HG03039 (cell line): ENCODE measurements around the gene TNS2.
A peak's percentile ranks its signal among the peaks of the same experiment; 100 is the strongest.

Source experiments
- ATAC-seq: cut with Tn5 transposase; IDR thresholded peaks from one replicate; pipeline ENCODE4 v1.9.1; 2021; ENCODE audit warnings: mild to moderate bottlenecking, moderate library complexity; ENCODE audit not compliant: unreplicated experiment

Gene TNS2

DNA sequence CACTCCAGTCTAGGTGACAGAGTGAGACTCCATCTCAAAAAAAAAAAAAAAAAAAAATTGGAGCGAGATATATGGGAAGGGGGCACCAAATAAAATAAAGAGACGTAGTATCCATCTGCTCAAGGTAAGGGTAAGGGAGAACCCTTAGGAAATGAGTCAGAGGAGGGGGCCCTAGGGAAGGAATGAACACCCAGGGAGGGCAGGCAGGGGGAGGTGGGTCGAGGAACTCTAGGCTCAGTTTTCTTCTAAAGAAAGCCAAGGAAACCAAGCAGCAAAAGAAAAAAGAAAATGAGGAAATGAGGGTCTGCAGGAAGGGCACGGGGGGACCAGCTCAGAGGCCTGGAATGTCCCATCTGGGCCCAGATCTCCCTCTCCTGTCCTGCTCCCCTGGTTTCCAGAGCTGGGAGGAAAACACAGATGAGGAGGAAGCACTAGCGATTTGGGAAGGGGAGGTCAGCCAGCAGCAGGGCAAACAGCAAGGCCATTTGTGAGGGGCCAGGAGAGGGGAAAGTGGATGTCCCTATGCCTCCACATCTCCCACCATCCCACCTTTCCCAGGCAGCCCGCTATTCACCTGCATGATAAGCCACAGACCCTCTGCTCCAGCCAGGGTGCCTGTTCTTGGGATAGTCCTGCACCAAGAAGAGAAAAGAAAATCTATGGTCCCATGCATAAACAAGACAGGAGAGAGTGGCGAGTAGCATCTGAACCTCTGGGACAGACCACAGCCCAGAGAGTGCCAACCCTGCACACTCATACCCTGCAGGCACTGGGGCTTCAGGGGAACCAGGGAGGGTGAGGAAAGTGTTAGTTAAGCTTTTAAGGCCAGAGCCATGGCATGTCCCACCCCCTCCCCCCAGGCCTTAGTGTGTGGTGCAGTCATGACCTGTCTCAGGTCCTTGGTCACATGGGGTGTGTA, 17.5 kb downstream of the TNS2 start:
- no peak for ATAC-seq

DNA sequence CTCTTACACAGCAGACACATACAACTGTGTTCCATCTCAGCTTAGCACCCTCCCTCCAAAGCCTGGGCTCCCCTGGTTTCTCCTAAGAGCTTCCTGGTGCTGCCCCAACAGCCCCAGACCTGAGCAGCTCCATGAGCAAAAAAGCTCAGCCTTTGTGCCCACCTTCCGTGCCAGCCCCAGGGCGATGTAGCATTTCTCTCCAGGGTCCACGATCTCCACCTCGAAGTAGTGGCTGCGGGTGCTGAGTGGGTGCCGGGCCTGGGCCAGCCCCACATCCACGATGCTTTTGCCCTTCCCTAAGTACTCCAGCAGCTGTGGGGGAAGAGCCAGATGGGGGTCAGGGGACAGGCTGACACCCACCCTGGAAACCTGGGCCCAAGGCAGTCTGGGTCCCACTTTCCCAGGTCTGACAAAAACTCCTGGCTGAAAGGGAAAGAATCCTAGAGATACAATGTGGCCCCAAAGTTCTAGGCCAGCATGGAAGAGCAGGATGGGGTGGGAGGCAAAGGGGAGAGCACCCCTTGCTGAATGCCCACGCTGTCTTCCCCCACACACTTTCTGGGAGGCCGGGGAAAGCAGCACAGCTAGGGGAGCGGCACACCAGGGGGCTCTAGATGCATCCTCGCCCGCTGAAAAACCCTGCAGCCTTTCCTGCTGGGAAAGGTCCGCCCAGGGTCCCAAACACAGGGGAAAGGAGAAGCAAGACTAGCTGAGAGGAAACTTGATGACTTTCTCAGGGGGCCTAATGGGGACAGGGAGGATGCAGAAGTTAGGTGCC, 18.3 kb downstream of the TNS2 start:
- ATAC-seq, result no peak

DNA sequence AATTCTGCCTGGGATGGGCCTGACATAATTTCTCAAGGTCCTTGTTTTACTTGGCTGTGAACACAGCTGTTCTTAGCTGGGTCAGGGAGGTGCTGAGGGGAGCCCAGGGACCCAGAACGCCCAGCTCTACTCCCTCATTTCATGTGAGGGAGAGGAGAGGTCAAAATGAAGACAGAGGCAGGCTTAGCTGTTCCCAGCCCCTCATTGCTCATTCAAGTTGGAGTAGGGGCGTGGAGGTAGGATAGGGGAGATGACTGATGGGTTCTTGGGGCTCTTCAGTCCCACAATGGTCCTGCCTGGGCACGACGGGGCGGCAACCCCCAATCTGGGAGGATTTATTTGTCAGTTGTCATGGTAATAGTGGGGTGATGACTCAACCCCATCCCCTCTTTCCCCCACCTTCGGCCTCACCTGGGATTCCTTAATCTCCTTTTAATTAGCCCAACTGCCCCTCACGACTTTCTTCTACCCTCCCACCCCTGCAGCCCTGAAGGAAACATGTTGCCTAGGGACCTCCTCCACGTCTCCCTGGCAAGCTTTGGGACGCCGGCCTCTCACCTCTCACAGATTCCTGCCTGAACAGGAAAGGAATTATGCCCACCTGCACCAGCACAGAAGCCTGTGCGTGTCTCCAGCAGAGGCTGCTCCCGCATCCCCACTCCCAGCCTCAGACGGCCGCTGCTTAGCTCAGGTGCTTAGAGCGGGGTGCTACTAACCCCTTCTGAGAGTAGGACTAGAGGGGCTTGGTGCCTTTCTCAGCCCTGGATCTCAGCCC, 19.1 kb downstream of the TNS2 start:
- ATAC-seq, result no peak

DNA sequence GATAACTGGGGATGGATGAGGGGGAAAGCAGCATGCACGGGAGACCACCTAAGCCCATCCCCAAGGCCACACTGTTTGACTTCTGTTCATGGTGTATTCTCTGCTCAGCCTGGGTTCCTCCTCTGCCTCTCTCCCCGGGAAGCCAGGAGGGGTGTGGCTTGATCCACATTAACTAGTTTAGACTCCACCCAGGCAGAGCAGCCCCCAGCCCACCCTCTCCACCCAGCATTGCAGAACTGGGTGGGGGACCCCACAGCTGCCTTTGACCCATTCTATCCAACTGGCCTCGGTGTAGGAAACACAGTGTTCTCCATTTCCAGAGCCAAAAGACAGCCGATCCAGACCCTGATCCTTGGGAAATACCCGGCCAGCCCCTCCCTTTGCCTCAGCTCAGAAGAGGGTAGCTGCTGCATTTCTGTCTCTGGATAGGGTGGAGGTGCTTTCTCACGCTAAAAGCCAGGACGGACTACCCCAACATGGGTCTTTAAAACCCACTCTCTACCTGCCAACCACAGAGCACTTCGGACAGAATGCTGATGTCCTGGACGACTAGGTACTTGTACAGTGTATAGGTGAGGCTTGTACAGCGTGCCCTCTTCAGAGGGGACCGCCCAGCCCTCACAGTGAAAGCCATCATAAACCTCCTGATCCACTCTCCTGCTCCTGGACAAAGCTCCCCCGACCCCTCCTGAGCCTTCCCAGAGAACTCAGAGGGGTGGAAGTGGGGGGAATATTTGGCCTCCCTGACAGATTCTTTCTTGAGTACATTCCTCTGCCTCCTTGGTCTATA, 20.0 kb downstream of the TNS2 start:
- no peak for ATAC-seq

DNA sequence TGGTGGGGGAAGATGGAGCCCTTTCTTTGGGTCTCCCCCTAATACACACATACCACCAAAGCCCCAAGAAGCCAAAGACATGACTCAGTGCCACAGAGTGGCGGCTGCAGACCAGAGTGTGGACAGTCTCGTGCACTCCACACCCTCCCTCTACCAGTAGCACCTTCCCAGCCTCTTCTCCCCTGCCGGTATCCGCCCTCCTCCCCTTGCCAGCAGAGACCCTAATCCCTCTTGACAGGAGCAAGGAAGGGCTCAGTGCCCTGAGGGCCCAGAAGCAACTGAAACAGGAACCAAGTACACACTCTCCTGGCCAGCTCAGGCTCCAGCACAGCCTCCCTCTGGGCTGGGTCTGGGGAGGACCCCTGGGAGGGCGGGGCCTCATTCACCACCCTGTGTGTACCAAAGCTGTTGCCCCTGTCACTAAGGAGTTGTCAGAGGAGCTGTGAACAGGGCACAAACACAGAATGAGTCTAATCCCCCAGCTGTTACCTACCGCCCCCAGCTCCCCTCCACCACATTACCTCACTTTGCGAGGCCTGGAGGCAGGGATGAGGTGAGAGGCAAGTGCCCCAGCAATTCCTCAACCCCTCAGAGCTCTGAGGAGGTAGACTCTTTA, 21.1 kb downstream of the TNS2 start:
- ATAC-seq, result no peak

DNA sequence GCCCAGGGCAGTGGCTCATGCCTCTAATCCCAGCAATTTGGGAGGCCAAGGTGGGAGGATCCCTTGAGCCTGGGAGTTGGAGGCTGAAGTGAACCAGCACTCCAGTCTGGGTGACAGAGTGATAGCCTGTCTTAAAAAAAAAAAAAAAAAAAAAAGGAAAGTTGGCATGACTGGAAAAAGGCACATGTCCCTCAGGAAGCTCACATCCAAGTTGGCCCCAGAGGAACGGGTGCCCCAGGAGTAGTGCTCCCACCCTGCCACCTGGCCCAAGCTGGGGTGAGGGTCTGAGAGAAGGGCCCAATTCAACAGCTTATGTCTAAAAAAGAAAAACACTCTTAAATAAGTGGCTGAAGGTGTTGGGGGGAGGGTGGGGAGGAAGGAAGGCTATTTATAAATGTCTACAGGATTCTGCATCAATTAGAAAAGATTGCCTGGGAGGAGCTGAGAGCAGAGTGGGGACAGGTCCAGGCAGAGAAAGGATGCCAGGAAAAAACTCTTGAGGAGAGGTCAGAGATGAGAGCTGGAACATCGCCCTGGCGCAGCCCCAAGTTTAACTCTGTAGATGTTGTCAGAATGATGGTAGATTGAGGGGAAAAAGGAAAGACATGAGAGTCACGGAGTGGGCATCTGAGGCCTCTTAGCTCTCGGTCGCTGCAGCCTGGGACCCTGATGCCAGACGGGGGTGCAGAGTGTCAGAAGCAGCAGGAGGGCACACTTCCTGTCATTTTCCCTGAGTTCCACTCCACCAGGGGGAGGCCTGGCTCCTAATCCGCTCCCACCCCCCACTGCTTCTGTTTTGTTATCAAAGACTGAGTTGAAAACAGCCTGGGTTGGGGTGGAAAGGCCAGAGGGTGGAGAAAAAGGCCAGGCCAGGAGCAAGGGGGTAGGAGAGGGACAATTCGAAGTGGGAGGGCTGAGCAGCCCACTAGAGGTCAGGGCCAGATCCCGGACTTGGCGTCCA, 22.0 kb downstream of the TNS2 start:
- ATAC-seq, result no peak

DNA sequence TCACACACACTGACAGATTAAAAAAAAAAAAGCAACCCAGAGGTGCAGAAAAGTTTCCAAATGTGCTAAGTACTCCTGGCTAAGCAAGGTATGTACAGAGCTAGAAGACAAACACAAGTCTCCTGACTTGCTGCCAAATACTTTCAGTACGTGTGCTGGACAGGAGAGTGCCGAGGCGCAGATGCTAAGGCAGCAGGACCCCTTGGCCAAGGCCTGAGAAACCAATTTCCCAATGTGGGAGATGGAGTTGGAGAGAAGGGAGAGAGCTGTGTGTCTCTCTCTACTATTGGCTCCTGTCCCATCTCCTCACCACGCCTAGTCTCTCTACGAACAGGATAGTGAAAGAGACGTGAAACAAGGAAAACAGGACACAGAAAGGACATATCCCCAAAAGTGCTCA, 24.0 kb downstream of the TNS2 start:
- no peak for ATAC-seq

DNA sequence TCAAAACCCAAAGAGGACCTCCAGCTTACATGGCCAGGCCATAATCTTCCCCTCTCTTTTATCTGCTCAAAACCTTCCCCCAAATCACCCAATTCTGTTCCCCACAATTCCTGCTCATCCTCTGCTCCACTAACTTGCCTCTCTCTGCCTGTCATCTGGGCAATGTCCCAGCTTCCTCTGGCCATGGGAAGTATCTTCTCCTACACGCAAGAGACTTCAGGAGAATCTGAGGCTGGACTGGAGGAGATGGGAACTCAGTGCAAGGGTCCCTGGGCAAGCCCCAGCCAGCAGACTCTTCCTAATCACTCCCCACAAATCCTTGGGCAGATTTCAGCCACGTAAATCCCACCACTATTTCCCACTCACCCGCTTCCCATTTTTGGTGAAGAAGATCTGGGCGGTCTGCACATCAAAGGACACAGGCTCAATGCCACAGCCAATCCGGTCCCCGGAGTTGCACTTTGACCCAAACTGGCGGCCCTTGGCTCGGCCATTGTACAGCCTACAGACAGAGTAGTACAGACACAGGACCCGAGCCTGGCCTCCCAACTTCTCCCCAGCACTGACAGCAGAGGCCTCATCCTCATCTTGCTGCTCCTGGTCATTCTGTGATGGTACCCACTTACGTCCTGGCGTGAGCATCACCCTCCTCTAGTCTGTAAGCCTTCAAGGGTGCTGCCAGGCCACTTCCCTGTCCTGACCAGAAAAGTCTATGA, 24.6 kb downstream of the TNS2 start:
- no peak for ATAC-seq

DNA sequence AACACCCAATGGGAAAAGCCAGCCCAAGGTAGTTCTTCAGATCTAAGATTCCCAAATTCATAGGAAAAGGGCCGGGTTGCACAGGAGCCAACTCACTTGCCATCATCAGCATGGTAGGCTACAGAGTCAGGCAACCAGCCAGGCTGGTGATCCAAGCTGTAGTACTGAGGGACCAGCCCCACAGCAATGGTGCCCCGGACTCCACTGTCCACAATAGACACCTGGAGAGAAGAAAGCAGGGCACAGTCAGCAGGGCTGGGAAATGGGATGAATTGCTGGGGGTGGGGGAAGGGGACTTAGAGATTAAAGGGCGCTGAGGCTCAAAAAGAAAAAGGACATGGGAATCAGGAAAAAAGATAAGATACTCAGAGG, 25.1 kb downstream of the TNS2 start:
- ATAC-seq, result no peak

DNA sequence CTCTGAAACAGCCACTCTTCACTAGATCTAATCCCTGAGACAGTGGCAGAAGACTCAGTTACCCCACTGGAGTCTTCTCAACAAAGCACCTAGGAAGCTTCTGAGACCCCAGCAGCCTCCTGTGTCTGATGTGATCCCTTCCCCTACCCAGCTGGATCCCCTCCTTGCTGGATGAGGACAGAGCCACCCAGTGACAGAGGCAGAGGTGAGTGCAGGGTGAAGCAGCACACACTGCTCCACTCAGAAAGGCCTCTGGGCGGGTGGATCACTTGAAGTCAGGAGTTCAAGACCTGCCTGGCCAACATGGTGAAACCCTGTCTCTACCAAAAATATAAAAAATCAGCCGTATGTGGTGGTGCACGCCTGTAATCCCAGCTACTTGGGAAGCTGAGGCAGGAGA, 26.6 kb downstream of the TNS2 start:
- ATAC-seq, result no peak

DNA sequence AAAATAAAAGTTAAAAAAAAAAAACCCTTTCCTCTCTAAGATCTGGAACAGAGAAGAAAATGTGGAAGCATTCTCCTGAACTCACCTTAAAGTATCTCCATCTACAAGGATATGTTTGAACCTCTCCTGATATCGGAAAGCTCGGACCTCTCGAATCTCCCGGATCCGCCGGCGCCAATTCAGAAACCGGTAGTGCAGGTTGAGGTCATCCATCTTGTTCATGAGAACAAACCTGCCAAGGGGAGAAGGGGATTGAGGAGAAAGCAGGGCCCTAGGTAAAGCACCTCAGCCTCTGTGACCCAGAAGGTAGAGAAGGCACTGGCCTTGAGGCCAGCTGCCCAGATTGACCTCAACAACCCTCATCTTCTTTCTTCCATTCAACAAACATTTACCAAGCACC, 27.2 kb downstream of the TNS2 start:
- ATAC-seq, result no peak

DNA sequence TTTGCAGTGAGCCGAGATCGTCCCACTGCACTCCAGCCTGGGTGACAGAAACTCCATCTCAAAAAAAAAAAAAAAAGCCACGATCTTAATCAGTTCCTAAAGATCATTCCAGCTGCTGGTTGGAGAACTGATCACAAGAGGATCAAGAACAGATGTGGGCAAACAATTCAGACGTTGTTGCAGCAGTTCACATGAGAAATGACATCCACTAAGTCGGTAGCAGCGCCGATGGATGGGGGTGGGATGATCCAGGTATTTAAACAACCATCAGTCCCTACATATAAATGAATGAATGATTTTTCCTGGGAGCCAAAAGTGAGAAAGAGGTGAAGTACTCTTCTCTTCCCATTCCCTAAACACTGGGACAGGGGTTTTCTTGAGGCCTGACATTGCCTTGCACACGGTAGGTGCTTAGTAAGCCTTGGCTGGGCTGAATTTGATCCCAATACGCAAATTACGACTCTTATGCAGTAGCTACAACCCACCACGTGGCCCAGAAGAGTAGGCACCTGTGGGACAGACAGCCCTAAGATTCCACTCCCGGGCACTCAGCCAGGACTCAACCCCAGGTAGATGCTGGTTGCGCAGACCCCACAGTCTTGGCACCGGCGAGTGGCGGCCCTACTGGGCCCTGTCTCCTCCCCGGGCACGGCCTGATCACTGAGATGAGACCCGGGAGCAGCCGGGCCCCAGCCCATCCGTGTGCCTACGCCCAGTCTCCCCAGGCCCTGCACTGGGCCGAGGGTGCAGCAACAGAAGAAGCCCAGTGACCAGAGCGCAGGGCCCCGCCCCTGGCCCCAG, 28.8 kb downstream of the TNS2 start:
- ATAC-seq, result peak; percentile 11

DNA sequence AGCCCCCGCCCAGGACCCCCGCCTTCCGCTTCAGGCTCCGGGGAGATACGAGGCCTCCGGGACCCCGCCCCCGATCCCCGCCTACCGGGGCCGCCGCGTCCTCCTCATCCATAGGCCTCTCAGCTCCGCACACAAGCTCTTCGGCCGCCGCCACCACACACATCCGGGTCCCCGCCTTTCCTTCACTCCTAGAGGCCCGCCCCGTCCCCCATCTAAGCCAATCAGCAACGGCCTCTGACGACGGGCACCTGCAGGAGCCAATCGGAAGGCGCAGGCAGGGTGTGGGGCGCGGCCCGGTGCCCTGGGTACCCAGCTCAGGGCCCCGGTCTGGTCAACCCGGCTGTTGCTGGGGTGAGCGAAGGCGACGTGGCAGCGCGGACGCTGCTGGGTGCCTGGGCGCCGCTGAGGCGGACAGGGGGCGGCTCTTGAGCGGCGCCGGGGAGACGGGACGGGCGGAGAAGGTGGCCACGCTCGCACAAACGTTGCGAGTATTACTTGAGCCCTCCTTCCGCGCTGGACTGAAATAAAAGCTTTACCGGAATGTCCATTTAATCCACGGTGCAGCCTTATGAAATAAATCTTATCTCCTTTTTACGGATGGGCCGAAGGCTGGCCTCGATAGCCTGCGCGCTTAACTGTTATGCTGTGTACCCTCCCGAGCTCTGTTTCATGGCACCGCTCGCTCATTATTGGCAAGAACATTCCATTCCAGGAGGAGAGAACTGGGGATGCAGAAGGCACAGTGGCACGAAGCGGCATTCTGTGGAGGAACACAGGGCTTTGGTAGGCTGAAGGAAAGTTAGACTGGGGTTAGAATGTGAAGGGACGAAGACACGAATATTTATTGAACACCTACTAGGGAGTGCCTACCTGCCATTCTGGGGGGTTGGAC, 29.6 kb downstream of the TNS2 start, which contains the start of gene SPRYD3:
TSS of gene SPRYD3 (minus strand) at position 165 of the 892 bp plus-strand sequence. CDS start at position 108, 57 bp downstream.
- peak; percentile 98 for ATAC-seq

DNA sequence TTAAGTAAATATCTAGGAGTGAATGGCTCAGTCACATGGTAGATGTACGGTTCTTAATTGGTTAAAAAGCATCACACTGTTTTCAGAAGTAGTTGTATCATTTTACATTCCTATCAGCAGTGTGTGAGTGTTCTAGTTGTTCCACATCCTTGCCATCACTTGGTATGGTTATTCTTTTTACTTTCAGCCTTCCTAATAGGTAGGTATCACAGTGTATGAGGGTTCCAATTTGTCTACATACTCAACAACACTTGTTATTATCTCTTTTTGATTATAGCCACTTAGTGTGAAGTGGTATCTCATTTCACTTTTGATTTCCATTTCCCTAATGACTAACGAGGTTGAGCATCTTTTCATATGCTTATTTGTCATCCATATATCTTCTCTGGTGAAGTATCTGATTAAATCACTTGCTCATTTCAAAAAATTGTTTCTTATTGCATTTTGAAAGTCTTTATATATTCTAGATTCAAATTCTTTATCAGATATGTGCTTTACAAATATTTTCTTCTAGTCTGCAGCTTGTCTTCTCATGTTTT, 32.8 kb downstream of the TNS2 start:
- ATAC-seq, result no peak

DNA sequence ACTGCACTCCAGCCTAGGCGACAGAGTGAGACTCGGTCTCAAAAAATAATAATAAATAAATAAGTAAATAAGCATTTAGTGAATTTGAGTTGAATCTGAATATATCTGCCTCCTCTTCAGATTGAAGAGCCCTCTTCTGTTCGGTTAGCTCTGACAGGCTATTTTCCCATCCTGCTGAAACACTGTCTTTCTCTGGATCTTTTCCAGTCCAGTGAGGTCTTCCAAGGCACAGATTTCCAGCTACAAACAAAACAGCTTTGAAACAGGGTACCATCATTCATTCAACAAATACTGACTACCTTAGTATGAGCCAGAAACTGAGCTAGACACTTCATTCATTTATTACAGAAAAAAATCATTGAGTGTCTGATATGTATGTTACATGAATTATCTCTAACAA, 36.5 kb downstream of the TNS2 start:
- no peak for ATAC-seq

DNA sequence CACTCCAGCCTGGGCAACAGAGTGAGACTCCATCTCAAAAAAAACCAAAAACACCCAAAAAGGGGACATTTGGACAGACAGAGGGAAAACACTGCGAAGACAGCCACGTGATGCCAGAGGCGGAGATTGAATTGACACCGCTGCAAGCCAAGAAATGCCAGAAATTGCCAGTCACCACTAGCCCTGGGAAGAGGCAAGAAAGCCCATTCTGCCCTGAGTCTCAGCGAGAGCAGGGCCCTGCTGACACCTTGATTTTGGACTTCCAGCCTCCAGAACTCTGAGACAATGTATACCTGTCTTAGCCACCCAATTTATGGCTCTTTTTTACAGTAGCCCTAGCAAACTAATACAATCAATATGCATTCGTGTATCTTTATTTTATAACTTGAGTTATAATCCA, 40.2 kb downstream of the TNS2 start:
- ATAC-seq, result no peak
